Keratinocyte (primary cell): ENCODE data around the gene ZMIZ1. TPM values are rescaled to one million over a fixed set of nuclear protein-coding genes. Genes with fewer than 3 reads are reported as not detected.

ENCODE experiments used
- DNase-seq: peaks from one replicate; pipeline ENCODE4 v3.0.0-alpha.2; 2011; ENCODE audit warnings: low read depth, missing footprints, low spot score
- FAIRE-seq: peaks from 2 replicates; lab custom pipeline; 2011; peaks lifted over from hg19 to GRCh38; lab: Jason Lieb, UNC
- H2AFZ ChIP-seq: 2 replicates; pipeline ENCODE4 v1.6.0; 2012; ENCODE audit warnings: low read length, control low read depth, inconsistent platforms; ENCODE audit not compliant: control insufficient read depth
- H3K27ac ChIP-seq: 2 replicates; pipeline ENCODE4 v1.5.1; 2011; ENCODE audit warnings: low read length; ENCODE audit not compliant: control insufficient read depth, insufficient read depth
- H3K27me3 ChIP-seq: 3 replicates; pipeline ENCODE4 v1.6.0; 2011; ENCODE audit warnings: low read length; ENCODE audit not compliant: control insufficient read depth, insufficient read depth; ENCODE audit errors: extremely low read depth
- H3K36me3 ChIP-seq, 2 experiments: 2 replicates in 1 of 2; 3 replicates in 1 of 2; pipeline ENCODE4 v1.5.1; 2011; ENCODE audit warnings: low read length in 2 of 2, mild to moderate bottlenecking in 1 of 2; ENCODE audit not compliant: control insufficient read depth in 2 of 2, insufficient read depth in 2 of 2; ENCODE audit errors: extremely low read depth in 1 of 2
- H3K4me1 ChIP-seq: 3 replicates; pipeline ENCODE4 v1.5.1; 2011; ENCODE audit warnings: low read length; ENCODE audit not compliant: control insufficient read depth, insufficient read depth; ENCODE audit errors: extremely low read depth
- H3K4me2 ChIP-seq: 3 replicates; pipeline ENCODE4 v1.6.0; 2011; ENCODE audit warnings: low read depth, low read length; ENCODE audit not compliant: control insufficient read depth, insufficient read depth; ENCODE audit errors: extremely low read depth
- H3K4me3 ChIP-seq, 3 experiments: fragments of 200-600 bp in 1 of 3; sonication (generic) in 1 of 3; 2 replicates in 2 of 3; 3 replicates in 1 of 3; pipeline ENCODE4 v1.5.1; 2011 to 2016; ENCODE audit warnings: low read length in 3 of 3, mild to moderate bottlenecking in 3 of 3, control low read depth in 2 of 3, inconsistent platforms in 1 of 3, low read depth in 1 of 3, mixed read lengths in 1 of 3, mixed run types in 1 of 3, moderate library complexity in 1 of 3; ENCODE audit not compliant: control insufficient read depth in 2 of 3, insufficient read depth in 2 of 3; ENCODE audit errors: extremely low read depth in 1 of 3
- H3K79me2 ChIP-seq: 2 replicates; pipeline ENCODE4 v1.6.0; 2012; ENCODE audit warnings: low read length; ENCODE audit not compliant: control insufficient read depth, insufficient read depth
- H3K9ac ChIP-seq: 3 replicates; pipeline ENCODE4 v1.6.0; 2011; ENCODE audit warnings: low read length; ENCODE audit not compliant: control insufficient read depth, insufficient read depth; ENCODE audit errors: extremely low read depth
- H3K9me1 ChIP-seq: 3 replicates; pipeline ENCODE4 v1.6.0; 2011; ENCODE audit warnings: low read length; ENCODE audit not compliant: control insufficient read depth, insufficient read depth; ENCODE audit errors: extremely low read depth
- H3K9me3 ChIP-seq: 2 replicates; pipeline ENCODE4 v1.5.1; 2012; ENCODE audit warnings: low read depth, low read length; ENCODE audit not compliant: control insufficient read depth
- H4K20me1 ChIP-seq: 3 replicates; pipeline ENCODE4 v1.6.0; 2011; ENCODE audit warnings: low read length; ENCODE audit not compliant: control insufficient read depth, insufficient read depth; ENCODE audit errors: extremely low read depth
- CTCF ChIP-seq, 3 experiments: IDR thresholded peaks in 1 of 3; conservative IDR thresholded peaks in 1 of 3; optimal IDR thresholded peaks in 1 of 3; 2 replicates in 2 of 3; 3 replicates in 1 of 3; pipeline versions ENCODE3 to v1.5.1; 2011; ENCODE audit warnings: low read length in 3 of 3, mild to moderate bottlenecking in 3 of 3, moderate library complexity in 2 of 3, control low read depth in 1 of 3, inconsistent platforms in 1 of 3; ENCODE audit not compliant: insufficient read depth in 2 of 3; ENCODE audit errors: extremely low read depth in 1 of 3
- EZH2 ChIP-seq: IDR thresholded peaks from one replicate; pipeline ENCODE4 v1.6.1; 2012; ENCODE audit warnings: inconsistent platforms, mild to moderate bottlenecking, low read length, moderate library complexity
- dilution Hi-C: fragments of 300-500 bp; cut with MboI; formaldehyde crosslinking; loops from one replicate; pipeline ENCODE4 v1.7.0; 2020; ENCODE audit warnings: low sequenced_read_pairs; ENCODE audit not compliant: extremely low pct_ligation_motif_present
- polyA plus RNA-seq, 5 experiments: library from polyadenylated mRNA; depleted of rRNA in 3 of 5; stranded (reverse) in 3 of 5; stranded (forward) in 1 of 5; unstranded in 1 of 5; fragments of >200 nt; gene quantifications; 1 replicate in 1 of 5; 2 replicates in 3 of 5; 3 replicates in 1 of 5; pipeline versions ENCODE4 v1.2.1 to v1.2.3, GENCODE V29; 2011 to 2012; ENCODE audit warnings: missing spikeins in 2 of 5, low read depth in 1 of 5, low replicate concordance in 1 of 5

The ZMIZ1 gene
- polyA plus RNA-seq, 1 donor (not counting 4 experiments of a cell fraction or from before 2014, with no cell fraction given), result 1.8 TPM

GRCh38 chr10:79152423-79152817, 83.7 kb downstream of the ZMIZ1 start:
- Histone ChIP-seq H3K36me3 (peaks cover 0 to 7% of the 10 kb centered on the region in 2 experiments), H3K27ac (peak overlapping the region; percentile 96), H3K79me2 (no peaks in the 10 kb centered on the region), H3K4me3 (no peak overlapping the region), H3K27me3 (no peaks in the 10 kb centered on the region), H3K9me1 (peaks cover 3% of the 10 kb centered on the region), H3K4me1 (peaks cover 76% of the 10 kb centered on the region), H3K9ac (peak overlapping the region; percentile 80), H3K9me3 (no peaks in the 10 kb centered on the region), H3K4me2 (peak overlapping the region; percentile 84), H4K20me1 (no peaks in the 10 kb centered on the region), H2AFZ (no peak overlapping the region)
- TF ChIP-seq CTCF (optimal IDR thresholded peaks at IDR 0.05 in 1 of 3, IDR thresholded peaks at IDR 0.05 in 1 of 3, conservative IDR thresholded peaks at IDR 0.05 in 1 of 3; ENCODE audit: extremely low read depth in 1 of 3, insufficient read depth in 2 of 3, low read length in 3 of 3) (no peak), EZH2 (no peak)
- peak; percentile 23 for FAIRE-seq
- dilution Hi-C loops, result no loop called here
- DNase-seq, result no peak

GRCh38 chr10:79153745-79154144, 85.0 kb downstream of the ZMIZ1 start:
- H3K9me1 ChIP-seq, result peaks cover 6% of the 10 kb centered on the region
- peaks cover 0 to 7% of the 10 kb centered on the region in 2 experiments for H3K36me3 ChIP-seq
- FAIRE-seq, result no peak
- no peaks in the 10 kb centered on the region for H3K27me3 ChIP-seq
- no peaks in the 10 kb centered on the region for H3K79me2 ChIP-seq
- peaks cover 81% of the 10 kb centered on the region for H3K4me1 ChIP-seq
- H2AFZ ChIP-seq, result no peak overlapping the region
- no peak overlapping the region for H3K4me3 ChIP-seq
- DNase-seq, result no peak
- no peak for TF ChIP-seq CTCF (optimal IDR thresholded peaks at IDR 0.05 in 1 of 3, IDR thresholded peaks at IDR 0.05 in 1 of 3, conservative IDR thresholded peaks at IDR 0.05 in 1 of 3; ENCODE audit: extremely low read depth in 1 of 3, insufficient read depth in 2 of 3, low read length in 3 of 3)
- TF ChIP-seq EZH2, result no peak
- no peak overlapping the region for H3K27ac ChIP-seq
- dilution Hi-C loops, result no loop called here
- no peak overlapping the region for H3K4me2 ChIP-seq
- H3K9ac ChIP-seq, result no peak overlapping the region
- H4K20me1 ChIP-seq, result no peaks in the 10 kb centered on the region
- no peaks in the 10 kb centered on the region for H3K9me3 ChIP-seq
